Mesothelial cell of epicardium (in vitro differentiated cells): ENCODE measurements around the gene ARMC2. TPM values are rescaled to one million over a fixed set of nuclear protein-coding genes. Genes with fewer than 3 reads are reported as not detected.

ENCODE experiments used
- DNase-seq, 2 experiments: peaks; one replicate each; pipeline ENCODE4 v3.0.0; 2021; ENCODE audit warnings: low spot score in 2 of 2; ENCODE audit not compliant: unreplicated experiment in 2 of 2
- H3K27ac Mint-ChIP-seq: 2 replicates; pipeline ENCODE4 v1.8.0; 2021; ENCODE audit warnings: mixed read lengths
- H3K27me3 Mint-ChIP-seq: 2 replicates; pipeline ENCODE4 v1.8.0; 2021; ENCODE audit warnings: low read depth, mixed read lengths
- H3K36me3 Mint-ChIP-seq: 2 replicates; pipeline ENCODE4 v1.8.0; 2021; ENCODE audit warnings: mixed read lengths
- H3K4me1 Mint-ChIP-seq: 2 replicates; pipeline ENCODE4 v1.8.0; 2021; ENCODE audit warnings: mixed read lengths
- H3K4me3 Mint-ChIP-seq: 2 replicates; pipeline ENCODE4 v1.8.0; 2021; ENCODE audit warnings: mild to moderate bottlenecking, moderate library complexity, mixed read lengths
- H3K9me3 Mint-ChIP-seq: 2 replicates; pipeline ENCODE4 v1.8.0; 2021; ENCODE audit warnings: mixed read lengths
- CTCF ChIP-seq: fragments of 200-600 bp; sonication (generic); IDR thresholded peaks from one replicate; pipeline ENCODE4 v1.5.0; 2021; ENCODE audit warnings: antibody characterized with exemption; ENCODE audit not compliant: unreplicated experiment
- total RNA-seq: library from RNA; stranded (reverse); gene quantifications from 3 replicates; pipeline ENCODE4 v1.2.1, GENCODE V29; 2021

Gene ARMC2
- total RNA-seq, 1 donor from 2014 or later = 16.5 TPM

GRCh38 chr6:108982154-108983113 is 134.2 kb downstream of the ARMC2 start:
- Mint-ChIP-seq H3K4me3 (no peak overlapping the region), H3K27ac (no peak overlapping the region), H3K9me3 (peaks cover 48% of the 10 kb centered on the region), H3K36me3 (peaks cover 44% of the 10 kb centered on the region), H3K4me1 (no peaks in the 10 kb centered on the region), H3K27me3 (no peaks in the 10 kb centered on the region)
- no peak for TF ChIP-seq CTCF
- no peak for DNase-seq

GRCh38 chr6:108983151-108983550 is 134.9 kb downstream of the ARMC2 start:
- Mint-ChIP-seq H3K36me3 (peaks cover 38% of the 10 kb centered on the region), H3K27me3 (no peaks in the 10 kb centered on the region), H3K4me3 (no peak overlapping the region), H3K4me1 (no peaks in the 10 kb centered on the region), H3K9me3 (peaks cover 41% of the 10 kb centered on the region), H3K27ac (no peak overlapping the region)
- no peak for DNase-seq
- TF ChIP-seq CTCF = no peak

GRCh38 chr6:108985301-108985700 is 137.1 kb downstream of the ARMC2 start:
- no peak for TF ChIP-seq CTCF
- Mint-ChIP-seq H3K4me1 (no peaks in the 10 kb centered on the region), H3K27ac (no peak overlapping the region), H3K36me3 (peaks cover 43% of the 10 kb centered on the region), H3K9me3 (peaks cover 24% of the 10 kb centered on the region), H3K4me3 (no peak overlapping the region), H3K27me3 (no peaks in the 10 kb centered on the region)
- DNase-seq = no peak

- Mint-ChIP-seq H3K36me3 (peaks cover 52% of the 10 kb centered on the region), H3K4me3 (no peak overlapping the region), H3K9me3 (peaks cover 16% of the 10 kb centered on the region), H3K27me3 (no peaks in the 10 kb centered on the region), H3K27ac (no peak overlapping the region), H3K4me1 (no peaks in the 10 kb centered on the region)
- no peak for TF ChIP-seq CTCF
- no peak for DNase-seq
Measured at GRCh38 chr6:108987156-108987555, 138.9 kb downstream of the ARMC2 start.

- no peak overlapping the region for H3K27ac Mint-ChIP-seq
- H3K27me3 Mint-ChIP-seq = no peaks in the 10 kb centered on the region
- no peak for DNase-seq
- H3K4me1 Mint-ChIP-seq = no peaks in the 10 kb centered on the region
- peaks cover 55% of the 10 kb centered on the region for H3K36me3 Mint-ChIP-seq
- no peak overlapping the region for H3K4me3 Mint-ChIP-seq
- H3K9me3 Mint-ChIP-seq = peaks cover 12% of the 10 kb centered on the region
- no peak for TF ChIP-seq CTCF
Measured at GRCh38 chr6:108988296-108988695, 140.1 kb downstream of the ARMC2 start.
